GM12892 (cell line): Measurements from ENCODE around the gene FBP1.

Experiments used
- POLR2A ChIP-seq: IDR thresholded peaks from 2 replicates; pipeline ENCODE4 v1.6.1; 2011; ENCODE audit warnings: low read depth, low read length, control low read depth
- POLR2AphosphoS5 ChIP-seq: IDR thresholded peaks from 2 replicates; pipeline ENCODE4 v1.6.1; 2011; ENCODE audit warnings: low read depth, low read length, control low read depth

GRCh38 chr9:94560237-94560636 lies 79.1 kb downstream of the FBP1 start:
- TF ChIP-seq POLR2AphosphoS5 (no peak), POLR2A (no peak)
